H9 (cell line): ENCODE data around the gene CSTA. TPM values are rescaled to one million over a fixed set of nuclear protein-coding genes. Genes with fewer than 3 reads are reported as not detected.

Experiments
- DNase-seq: peaks from one replicate; pipeline ENCODE4 v3.0.0-alpha.2; 2017
- H2AFZ ChIP-seq: one replicate; pipeline ENCODE4 v1.6.1; 2013; ENCODE audit warnings: mild to moderate bottlenecking, low read length, control low read depth, moderate library complexity
- H2AK5ac ChIP-seq: 2 replicates; pipeline ENCODE4 v1.6.1; 2013; ENCODE audit warnings: low read length, control low read depth, mixed read lengths; ENCODE audit not compliant: insufficient read length
- H2BK120ac ChIP-seq: one replicate; pipeline ENCODE4 v1.6.1; 2013; ENCODE audit warnings: low read depth, mild to moderate bottlenecking, low read length, control low read depth, inconsistent platforms; ENCODE audit not compliant: poor library complexity, severe bottlenecking
- H2BK12ac ChIP-seq: 2 replicates; pipeline ENCODE4 v1.6.1; 2013; ENCODE audit warnings: low read length, control low read depth, mixed read lengths, low read depth; ENCODE audit not compliant: insufficient read length
- H2BK15ac ChIP-seq: 2 replicates; pipeline ENCODE4 v1.6.1; 2013; ENCODE audit warnings: low read depth, low read length, control low read depth
- H2BK20ac ChIP-seq: one replicate; pipeline ENCODE4 v1.6.1; 2013; ENCODE audit warnings: low read depth, mild to moderate bottlenecking, low read length, control low read depth, inconsistent platforms; ENCODE audit not compliant: poor library complexity, severe bottlenecking
- H2BK5ac ChIP-seq: 2 replicates; pipeline ENCODE4 v1.6.1; 2013; ENCODE audit warnings: low read length, control low read depth, mixed read lengths; ENCODE audit not compliant: insufficient read length
- H3K14ac ChIP-seq: 2 replicates; pipeline ENCODE4 v1.6.1; 2013; ENCODE audit warnings: low read length, control low read depth; ENCODE audit not compliant: insufficient read depth
- H3K18ac ChIP-seq: 2 replicates; pipeline ENCODE4 v1.6.1; 2013; ENCODE audit warnings: low read depth, mild to moderate bottlenecking, mixed read lengths, low read length, control low read depth; ENCODE audit not compliant: insufficient read length
- H3K23ac ChIP-seq: 2 replicates; pipeline ENCODE4 v1.6.1; 2013; ENCODE audit warnings: low read length, control low read depth, mixed read lengths, low read depth; ENCODE audit not compliant: insufficient read length
- H3K23me2 ChIP-seq: 2 replicates; pipeline ENCODE4 v1.6.1; 2013; ENCODE audit warnings: low read depth, mild to moderate bottlenecking, mixed read lengths, low read length, control low read depth; ENCODE audit not compliant: insufficient read length, poor library complexity, severe bottlenecking
- H3K27ac ChIP-seq: 2 replicates; pipeline ENCODE4 v1.5.1; 2013; ENCODE audit warnings: low read length, control low read depth, mixed read lengths, low read depth; ENCODE audit not compliant: insufficient read length
- H3K27me3 ChIP-seq: 2 replicates; pipeline ENCODE4 v1.6.1; 2013; ENCODE audit warnings: low read length, control low read depth, inconsistent platforms; ENCODE audit not compliant: insufficient read depth
- H3K4ac ChIP-seq: 2 replicates; pipeline ENCODE4 v1.6.1; 2013; ENCODE audit warnings: low read depth, mild to moderate bottlenecking, control low read depth, inconsistent platforms, low read length, moderate library complexity
- H3K4me1 ChIP-seq: 2 replicates; pipeline ENCODE4 v1.6.1; 2013; ENCODE audit warnings: low read length, control low read depth, inconsistent platforms; ENCODE audit not compliant: insufficient read depth
- H3K4me2 ChIP-seq: 2 replicates; pipeline ENCODE4 v1.6.1; 2013; ENCODE audit warnings: low read length, control low read depth, mixed read lengths; ENCODE audit not compliant: insufficient read length, insufficient read depth
- H3K56ac ChIP-seq: 2 replicates; pipeline ENCODE4 v1.6.1; 2013; ENCODE audit warnings: low read depth, mild to moderate bottlenecking, mixed read lengths, low read length, control low read depth; ENCODE audit not compliant: insufficient read length
- H3K79me1 ChIP-seq: 2 replicates; pipeline ENCODE4 v1.6.1; 2013; ENCODE audit warnings: low read depth, mild to moderate bottlenecking, moderate library complexity, low read length, control low read depth, inconsistent platforms; ENCODE audit not compliant: insufficient read depth, poor library complexity, severe bottlenecking
- H3K79me2 ChIP-seq: 2 replicates; pipeline ENCODE4 v1.6.1; 2013; ENCODE audit warnings: low read length, control low read depth, inconsistent platforms; ENCODE audit not compliant: insufficient read depth
- H3K9ac ChIP-seq: 2 replicates; pipeline ENCODE4 v1.6.1; 2013; ENCODE audit warnings: low read length, control low read depth, mixed read lengths; ENCODE audit not compliant: insufficient read length; ENCODE audit errors: extremely low read depth
- H3K9me3 ChIP-seq: one replicate; pipeline ENCODE4 v1.6.1; 2013; ENCODE audit warnings: low read depth, low read length, inconsistent platforms; ENCODE audit not compliant: control insufficient read depth
- H3T11ph ChIP-seq: one replicate; pipeline ENCODE4 v1.6.1; 2013; ENCODE audit warnings: mild to moderate bottlenecking, low read length, control low read depth, inconsistent platforms
- H4K20me1 ChIP-seq: one replicate; pipeline ENCODE4 v1.6.1; 2013; ENCODE audit not compliant: control insufficient read depth, insufficient read length, insufficient read depth
- H4K5ac ChIP-seq: 2 replicates; pipeline ENCODE4 v1.6.1; 2013; ENCODE audit warnings: low read depth, mild to moderate bottlenecking, mixed read lengths, low read length, control low read depth; ENCODE audit not compliant: insufficient read length
- H4K8ac ChIP-seq: replicated peaks from 2 replicates; pipeline ENCODE4 v1.6.1; 2013; ENCODE audit warnings: low read length, control low read depth, mixed read lengths, low read depth; ENCODE audit not compliant: insufficient read length
- H4K91ac ChIP-seq: 2 replicates; pipeline ENCODE4 v1.6.1; 2013; ENCODE audit warnings: low read depth, mild to moderate bottlenecking, moderate library complexity, mixed read lengths, low read length, control low read depth; ENCODE audit not compliant: insufficient read length
- H3K27ac Mint-ChIP-seq, 3 experiments: 2 replicates in 2 of 3; 3 replicates in 1 of 3; pipeline ENCODE4 v1.8.0; 2020 to 2021; ENCODE audit warnings: mixed read lengths in 3 of 3, mild to moderate bottlenecking in 1 of 3, moderate library complexity in 1 of 3
- H3K27me3 Mint-ChIP-seq: 2 replicates; pipeline ENCODE4 v1.8.0; 2021; ENCODE audit warnings: low read depth, mild to moderate bottlenecking, moderate library complexity, mixed read lengths
- H3K36me3 Mint-ChIP-seq, 3 experiments: 2 replicates in 2 of 3; 3 replicates in 1 of 3; pipeline ENCODE4 v1.8.0; 2020 to 2021; ENCODE audit warnings: low read depth in 3 of 3, mixed read lengths in 3 of 3; ENCODE audit not compliant: insufficient read depth in 1 of 3
- H3K4me1 Mint-ChIP-seq, 2 experiments: 2 replicates each; pipeline ENCODE4 v1.8.0; 2020; ENCODE audit warnings: mixed read lengths in 2 of 2
- H3K4me3 Mint-ChIP-seq, 2 experiments: 2 replicates in 1 of 2; 3 replicates in 1 of 2; pipeline ENCODE4 v1.8.0; 2020 to 2021; ENCODE audit warnings: mild to moderate bottlenecking in 2 of 2, mixed read lengths in 2 of 2, moderate library complexity in 1 of 2
- H3K9me3 Mint-ChIP-seq, 2 experiments: 2 replicates in 1 of 2; 3 replicates in 1 of 2; pipeline ENCODE4 v1.8.0; 2020; ENCODE audit warnings: mild to moderate bottlenecking in 2 of 2, mixed read lengths in 2 of 2, moderate library complexity in 1 of 2
- CTCF ChIP-seq: fragments of 200-600 bp; sonication (generic); conservative IDR thresholded peaks from 3 replicates; pipeline ENCODE4 v1.8.0; 2021; ENCODE audit warnings: antibody characterized with exemption, mild to moderate bottlenecking
- total RNA-seq: library from RNA; stranded (reverse); gene quantifications from 2 replicates; pipeline ENCODE4 v1.2.1, GENCODE V29; 2021

CSTA gene
- total RNA-seq, 1 experiment from 2014 or later = not detected

- Histone ChIP-seq H3K4me2 (no peak overlapping the region), H3K27ac (no peak overlapping the region), H3T11ph (no peak overlapping the region), H2BK20ac (no peak overlapping the region), H2BK120ac (no peak overlapping the region), H3K23ac (no peak overlapping the region), H3K9me3 (no peaks in the 10 kb centered on the region), H3K9ac (no peak overlapping the region), H4K8ac (no peak overlapping the region), H3K14ac (no peak overlapping the region), H3K23me2 (no peaks in the 10 kb centered on the region), H3K56ac (no peak overlapping the region), H4K20me1 (no peaks in the 10 kb centered on the region), H2AFZ (no peak overlapping the region), H3K79me1 (no peaks in the 10 kb centered on the region), H3K4ac (no peak overlapping the region), H2BK12ac (no peak overlapping the region), H3K79me2 (no peaks in the 10 kb centered on the region), H3K18ac (no peak overlapping the region), H2BK5ac (no peak overlapping the region), H3K4me1 (no peaks in the 10 kb centered on the region), H2BK15ac (no peak overlapping the region), H4K91ac (no peak overlapping the region), H3K27me3 (no peaks in the 10 kb centered on the region), H2AK5ac (no peak overlapping the region), H4K5ac (no peak overlapping the region)
- Mint-ChIP-seq H3K36me3 (no peaks in the 10 kb centered on the region; a peak in 1 of 7 replicates), H3K27me3 (peaks cover 7% of the 10 kb centered on the region), H3K9me3 (no peaks in the 10 kb centered on the region), H3K4me3 (no peak overlapping the region), H3K4me1 (peaks cover 10 to 13% of the 10 kb centered on the region in 2 experiments), H3K27ac (no peak overlapping the region)
- no peak for DNase-seq
- TF ChIP-seq CTCF = no peak
Measured at GRCh38 chr3:122312826-122313225, 12.2 kb upstream of the CSTA start.
